GM21786 (cell line): ENCODE data around the gene NHSL2.
"Not testable (repeated sequence)": the region's sequence is repeated elsewhere in the genome, so short reads cannot be mapped to it uniquely, and the experiment has no call there.

Source experiments
- ATAC-seq: cut with Tn5 transposase; IDR thresholded peaks from one replicate; pipeline ENCODE4 v1.9.1; 2021; ENCODE audit not compliant: unreplicated experiment

Gene NHSL2

DNA sequence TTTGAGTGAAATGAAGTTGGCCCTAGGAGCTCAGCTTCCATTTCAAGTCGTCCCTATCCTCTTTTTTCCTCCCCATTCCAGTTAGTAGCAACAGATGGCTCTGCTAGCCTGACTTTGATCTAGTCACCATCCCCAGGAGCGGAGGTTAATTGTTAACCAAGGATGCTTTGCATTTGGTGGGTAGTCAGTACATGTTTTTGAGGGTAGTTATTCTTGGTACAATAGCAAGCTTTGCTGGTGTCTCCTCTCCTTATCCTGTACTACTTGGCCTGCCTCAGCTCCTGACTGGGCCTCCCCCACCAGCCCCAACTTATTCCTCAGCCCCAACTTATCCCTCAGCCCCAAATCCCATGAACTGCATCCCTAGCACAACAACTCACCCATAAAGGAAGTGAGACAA lies 235.9 kb downstream of the NHSL2 start:
- ATAC-seq: no peak

DNA sequence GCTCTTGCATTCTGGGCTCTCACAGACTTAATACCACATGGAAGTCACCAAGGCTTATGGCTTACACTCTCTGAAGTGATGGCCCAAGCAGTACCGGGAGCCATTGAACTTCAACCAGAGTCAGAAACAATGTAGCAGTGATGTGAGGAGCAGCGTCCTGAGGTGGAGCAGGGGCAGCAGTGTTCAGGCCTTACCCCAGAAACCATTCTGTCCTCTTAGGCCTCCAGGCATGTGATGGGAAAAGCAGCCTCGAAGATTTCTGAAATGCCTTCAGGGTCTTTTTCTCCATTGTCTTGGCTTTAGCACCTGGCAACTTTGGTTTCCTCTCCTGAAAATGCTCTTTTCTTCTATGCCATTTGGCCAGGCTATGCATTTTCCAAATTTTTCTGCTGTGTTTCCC lies 248.1 kb downstream of the NHSL2 start:
- no peak for ATAC-seq

DNA sequence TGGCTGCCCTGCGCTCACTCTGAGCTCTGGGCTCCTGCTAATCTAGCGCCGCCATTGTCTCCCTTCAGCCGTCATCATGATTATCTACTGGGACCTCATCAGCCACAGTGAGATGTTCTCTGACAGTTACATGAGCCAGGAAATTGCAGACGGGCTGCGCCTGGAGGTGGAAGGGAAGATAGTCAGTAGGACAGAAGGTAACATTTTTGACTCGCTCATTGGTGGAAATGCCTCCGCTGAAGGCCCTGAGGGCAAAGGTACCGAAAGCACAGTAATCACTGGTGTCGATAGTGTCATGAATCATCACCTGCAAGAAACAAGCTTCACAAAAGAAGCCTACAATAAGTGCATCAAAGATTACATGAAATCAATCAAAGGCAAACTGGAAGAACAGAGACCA lies 249.1 kb downstream of the NHSL2 start:
- no peak for ATAC-seq

DNA sequence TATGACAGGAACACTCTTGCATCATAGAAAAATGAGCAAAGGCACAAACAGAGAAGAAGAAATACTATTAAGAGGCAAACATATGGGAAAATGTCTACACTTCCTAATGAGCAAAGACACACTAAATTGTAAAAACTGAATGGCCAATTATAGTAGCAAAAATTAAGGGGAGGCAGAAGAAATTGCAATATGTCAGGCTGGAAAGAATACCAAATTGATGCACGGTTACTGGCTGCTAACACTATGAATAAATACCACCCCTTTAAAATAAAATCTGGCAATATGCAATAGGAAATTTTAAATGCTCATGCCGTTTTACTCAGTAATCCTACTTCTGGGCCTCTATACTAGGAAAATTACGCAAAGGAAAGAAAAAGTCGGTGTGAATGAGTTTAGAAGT lies 254.9 kb downstream of the NHSL2 start:
- no peak for ATAC-seq

DNA sequence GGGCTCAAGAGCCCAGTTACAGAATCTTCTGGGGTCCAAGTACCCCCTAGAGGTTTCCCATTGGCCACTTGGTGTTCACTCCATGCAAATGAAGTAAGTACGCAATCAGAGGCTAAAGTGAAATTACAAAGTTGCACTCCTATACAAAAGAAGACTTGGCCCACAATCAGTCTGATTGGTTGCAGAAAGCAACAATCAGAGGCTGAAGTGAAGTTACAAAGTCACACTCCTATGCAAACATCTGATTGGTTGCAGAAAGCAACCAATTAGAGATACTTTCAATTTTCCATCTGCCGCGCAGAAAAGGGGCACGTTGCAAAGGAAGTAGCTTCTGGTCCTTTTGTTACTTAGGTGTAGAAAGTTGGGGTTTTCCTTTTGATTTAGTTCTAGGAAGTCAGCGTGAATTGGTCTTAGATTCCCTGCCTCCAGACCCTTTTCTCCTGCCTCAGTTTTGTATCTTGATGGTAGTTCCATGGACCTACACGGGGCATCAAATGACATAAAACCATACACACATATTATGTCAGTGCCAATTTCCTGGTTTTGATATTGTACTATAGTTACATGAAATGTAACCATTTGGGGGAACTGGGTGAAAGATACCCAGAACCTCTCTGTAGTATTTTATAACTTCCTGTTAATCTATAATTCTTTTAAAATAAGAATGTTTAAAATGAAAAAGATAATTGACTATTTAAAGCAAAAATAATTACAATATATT lies 258.5 kb downstream of the NHSL2 start:
- no peak for ATAC-seq

DNA sequence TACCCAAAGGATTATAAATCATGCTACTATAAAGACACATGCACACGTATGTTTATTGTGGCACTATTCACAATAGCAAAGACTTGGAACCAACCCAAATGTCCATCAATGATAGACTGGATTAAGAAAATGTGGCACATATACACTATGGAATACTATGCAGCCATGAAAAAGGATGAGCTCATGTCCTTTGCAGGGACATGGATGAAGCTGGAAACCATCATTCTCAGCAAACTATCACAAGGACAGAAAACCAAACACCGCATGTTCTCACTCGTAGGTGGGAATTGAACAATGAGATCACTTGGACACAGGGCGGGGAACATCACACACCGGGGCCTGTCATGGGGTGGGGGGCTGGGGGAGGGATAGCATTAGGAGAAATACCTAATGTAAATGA lies 265.6 kb downstream of the NHSL2 start:
- ATAC-seq: not testable (repeated sequence)

DNA sequence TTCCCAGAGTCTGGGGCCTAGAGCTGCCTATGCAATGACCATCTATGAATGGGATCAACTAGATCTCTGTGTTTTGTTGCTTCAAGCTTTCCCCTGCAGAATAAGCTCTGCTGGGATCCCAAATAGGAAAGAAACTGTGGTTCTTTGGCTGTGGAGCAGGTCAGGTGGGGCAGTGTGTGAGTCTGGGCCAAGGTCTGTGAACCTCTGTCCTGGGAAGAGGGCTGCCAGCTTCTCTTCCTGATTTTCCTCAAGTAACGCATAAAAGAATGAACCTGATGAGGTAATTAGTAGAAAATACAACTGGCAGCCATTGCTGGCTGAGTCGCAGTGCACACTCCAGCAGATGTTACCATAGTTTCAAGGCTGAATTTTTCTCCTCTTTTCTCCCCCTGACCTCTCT lies 266.3 kb downstream of the NHSL2 start:
- no peak for ATAC-seq

DNA sequence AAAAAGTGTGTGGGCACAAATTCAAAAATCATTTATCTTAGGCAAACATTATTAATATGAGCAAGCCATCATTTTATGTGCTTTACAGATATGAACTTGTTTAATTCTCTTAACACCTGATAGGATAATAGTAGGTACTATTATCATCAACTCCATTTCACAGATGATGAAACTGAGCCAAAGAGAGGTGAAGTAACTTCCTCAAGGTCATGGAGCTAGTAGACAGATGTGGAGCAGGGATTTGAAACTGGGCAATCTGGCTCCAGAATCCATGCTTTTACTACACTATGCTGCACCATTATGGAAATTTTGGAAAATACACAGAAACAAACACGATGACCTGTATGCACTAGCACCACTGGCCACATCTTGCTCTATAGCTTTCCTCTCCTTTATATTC lies 269.9 kb downstream of the NHSL2 start:
- no peak for ATAC-seq

DNA sequence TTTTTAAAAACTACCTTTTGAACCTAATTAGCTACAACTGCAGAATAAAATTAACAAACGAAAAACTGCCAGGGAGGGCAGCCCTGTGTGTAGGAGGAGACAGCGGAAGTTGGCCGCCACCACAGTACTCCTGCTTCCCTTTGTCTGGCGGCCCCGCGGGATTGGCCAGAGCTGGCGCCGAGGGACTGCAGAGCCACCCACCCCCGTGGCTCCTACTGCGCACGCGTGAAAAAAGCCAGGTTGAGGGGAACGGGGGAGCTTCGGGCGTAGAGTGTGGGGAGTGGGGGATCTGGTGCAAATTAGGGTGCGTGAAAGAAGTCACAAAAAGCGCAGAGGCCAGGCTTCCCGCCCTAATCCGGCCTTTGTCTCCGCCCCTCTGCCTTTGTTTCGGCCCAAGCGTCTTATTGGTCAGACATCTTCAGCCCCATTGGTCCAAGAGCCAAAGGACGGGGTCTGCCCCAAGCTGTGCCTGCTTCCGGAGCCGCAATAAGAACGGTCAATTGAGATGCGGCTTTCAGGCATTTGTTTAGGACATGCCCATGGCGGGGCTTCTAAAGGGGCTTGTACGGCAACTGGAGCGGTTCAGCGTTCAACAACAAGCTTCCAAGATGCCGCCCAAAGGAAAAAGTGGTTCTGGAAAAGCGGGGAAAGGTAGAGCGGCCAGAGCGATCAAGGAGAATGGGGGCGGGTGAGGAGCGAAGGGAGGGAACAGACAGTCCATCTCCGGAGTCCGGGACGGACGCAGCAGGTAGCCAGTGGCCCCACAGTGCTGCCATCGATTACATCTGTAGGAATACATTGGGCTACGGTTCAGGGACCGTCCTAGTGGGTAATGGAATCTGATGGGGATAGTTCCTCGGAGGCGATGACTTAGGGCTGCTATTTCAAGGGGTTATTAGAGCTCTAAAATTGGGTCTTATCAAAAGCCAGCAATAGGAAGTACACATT lies 270.8 kb downstream of the NHSL2 start, which contains the start of gene PIN4:
Gene PIN4, plus strand, starts transcription at position 580 of the 948 bp plus-strand sequence. Its CDS starts 29 bp downstream, at position 609.
- peak; percentile 95 for ATAC-seq

DNA sequence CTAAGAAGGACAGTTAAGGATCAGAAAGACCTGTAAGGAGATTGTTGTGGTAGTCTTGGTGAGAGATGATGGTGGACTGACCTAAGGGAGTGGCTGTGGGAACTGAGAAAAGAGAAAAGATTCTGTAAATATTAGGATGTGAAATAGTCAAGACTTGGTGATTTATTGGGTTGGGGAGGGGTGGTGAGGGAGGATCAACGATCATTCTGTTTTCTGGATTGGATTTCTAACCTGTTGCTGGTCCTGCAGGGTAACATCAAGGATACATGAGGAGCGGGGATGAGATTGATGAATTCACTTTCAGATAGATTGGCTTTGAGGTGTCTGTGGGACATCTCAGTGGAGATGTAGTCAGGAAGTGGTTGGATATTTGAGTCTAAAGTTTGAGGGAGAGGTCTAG lies 272.3 kb downstream of the NHSL2 start:
- no peak for ATAC-seq

DNA sequence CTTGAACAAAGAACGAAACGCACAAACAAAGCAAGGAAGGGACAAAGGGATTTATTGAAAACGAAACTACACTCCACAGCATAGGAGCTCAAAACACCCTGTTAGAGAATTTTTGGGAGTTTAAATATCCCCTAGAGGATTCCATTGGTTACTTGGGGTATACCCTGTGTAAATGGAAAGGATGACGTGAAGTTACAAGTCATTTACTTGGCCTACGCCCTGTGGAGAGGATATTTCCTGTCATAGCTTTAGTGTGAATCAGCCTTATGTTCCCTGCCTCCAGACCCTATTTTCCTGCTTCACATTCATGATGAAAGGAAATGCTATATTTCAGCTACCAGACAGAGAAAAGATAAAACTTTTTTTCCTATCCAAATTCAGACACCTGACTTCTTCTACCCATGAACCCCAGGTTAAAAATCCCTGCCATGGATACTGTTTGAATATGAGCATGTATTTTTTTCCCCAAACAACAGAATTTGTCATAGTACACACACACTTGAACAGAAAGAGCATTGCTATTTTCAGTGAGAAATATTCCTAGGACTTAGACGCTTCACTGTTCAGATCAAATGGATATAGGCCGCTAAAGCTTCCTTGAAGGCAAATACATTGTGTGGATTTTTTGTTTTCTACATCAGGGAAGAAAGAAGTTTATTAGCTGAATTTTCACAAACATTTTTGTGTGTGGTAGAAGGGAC lies 291.3 kb downstream of the NHSL2 start:
- no peak for ATAC-seq
